NCI-H226 (cell line): ENCODE data around the gene GPHN.

Experiments used
- DNase-seq: peaks from one replicate; pipeline ENCODE4 v3.0.0-alpha.2; 2015

The GPHN gene

DNA sequence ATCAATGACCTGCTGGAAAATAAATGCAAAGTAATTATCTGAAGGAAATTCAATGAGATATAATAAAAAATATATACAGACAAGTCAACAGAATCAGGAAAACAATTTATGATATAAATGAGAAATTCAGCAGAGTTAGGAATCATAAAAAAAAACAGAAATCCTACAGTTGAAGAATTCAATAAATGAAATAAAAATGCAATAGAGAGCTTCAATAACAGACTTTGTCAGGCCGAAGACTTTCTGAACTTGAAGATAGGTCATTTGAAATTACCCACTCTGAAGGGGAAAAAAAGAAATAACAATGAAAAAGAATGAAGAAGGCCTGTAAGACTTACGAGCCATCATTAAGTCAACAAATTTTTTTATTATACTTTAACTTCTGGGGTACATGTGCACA, 665.8 kb downstream of the GPHN start:
- no peak for DNase-seq

DNA sequence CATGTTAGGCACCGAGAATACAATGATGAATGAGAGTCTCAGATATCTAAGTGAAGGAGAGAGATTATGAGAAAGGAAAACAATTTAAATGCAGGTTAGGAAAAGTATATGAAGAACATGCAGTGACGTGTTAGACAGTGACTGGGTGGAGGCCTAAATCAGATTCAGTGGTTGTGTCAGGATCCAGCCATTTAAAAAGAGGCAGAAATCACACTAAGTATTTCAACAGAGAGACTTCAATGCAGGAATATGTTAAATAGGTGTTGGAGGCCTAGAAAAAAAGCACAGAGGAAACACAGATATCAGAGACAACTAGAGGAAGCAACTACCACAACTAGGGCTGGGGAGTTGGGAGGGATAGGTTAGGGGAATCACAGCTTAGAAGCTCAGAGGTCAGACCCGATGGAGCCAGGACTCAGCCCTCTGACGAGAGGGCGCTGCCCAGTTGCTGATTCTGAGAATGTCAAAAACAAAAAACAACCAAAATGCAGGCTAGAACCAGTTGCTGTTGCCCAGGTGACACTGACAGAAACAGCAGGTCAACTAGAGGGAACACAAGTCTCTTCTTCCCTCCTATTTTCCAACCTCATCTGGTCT, 678.3 kb downstream of the GPHN start:
- no peak for DNase-seq

DNA sequence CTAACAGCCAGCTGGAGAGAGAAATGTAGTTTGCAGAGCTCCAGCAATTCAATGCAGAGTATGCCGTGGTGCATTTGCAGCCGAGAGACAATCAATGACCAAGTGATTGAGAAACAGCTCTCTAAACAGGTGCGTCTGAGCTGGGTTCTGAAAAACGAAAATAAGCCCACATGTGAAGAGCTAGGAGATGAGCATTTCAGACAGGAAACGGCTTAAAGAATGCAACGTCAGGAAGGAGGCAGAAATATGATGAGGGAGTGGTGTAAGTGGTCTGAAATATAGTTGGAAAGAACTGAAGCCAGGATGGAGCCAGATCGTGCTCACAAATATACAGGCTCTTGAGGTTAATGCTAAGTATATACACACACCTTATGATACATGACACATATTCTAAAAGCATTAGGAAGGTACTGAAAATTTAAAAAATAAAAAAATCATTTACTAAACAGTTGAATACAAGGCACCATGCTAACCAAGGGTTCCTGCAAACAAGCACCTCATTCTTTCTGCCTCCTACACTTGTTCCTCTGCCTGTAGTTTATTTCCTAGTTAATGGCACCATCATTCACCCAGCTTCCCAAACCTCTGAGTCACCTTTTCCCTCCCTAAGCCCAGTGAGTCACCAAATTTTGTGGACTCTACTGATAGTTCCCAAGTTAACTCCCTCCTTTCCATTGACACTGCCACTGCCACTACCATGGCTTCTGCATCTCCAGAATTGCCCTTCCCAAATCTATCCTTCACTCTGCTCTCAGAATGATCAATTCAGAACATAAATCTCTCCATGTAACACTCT, 679.0 kb downstream of the GPHN start:
- peak; percentile 88 for DNase-seq

DNA sequence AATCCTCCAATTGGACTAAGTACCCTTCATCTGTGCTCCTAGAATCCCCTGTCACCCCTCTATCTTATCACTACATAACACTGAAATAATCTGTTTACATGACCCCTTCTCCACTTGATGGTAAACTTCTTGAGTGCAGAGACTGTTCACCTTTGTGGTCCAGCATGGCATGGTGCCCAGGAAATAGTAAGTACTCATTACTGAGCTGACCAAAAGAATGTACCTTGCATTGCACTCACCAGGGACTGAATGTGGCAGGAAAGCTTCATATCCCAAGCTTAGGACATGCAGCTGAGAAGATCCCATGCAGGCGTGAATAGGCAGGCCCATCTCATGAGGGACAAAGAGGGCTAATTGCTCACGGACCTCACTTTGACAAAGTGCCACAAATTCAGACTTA, 679.9 kb downstream of the GPHN start:
- peak; percentile 93 for DNase-seq

DNA sequence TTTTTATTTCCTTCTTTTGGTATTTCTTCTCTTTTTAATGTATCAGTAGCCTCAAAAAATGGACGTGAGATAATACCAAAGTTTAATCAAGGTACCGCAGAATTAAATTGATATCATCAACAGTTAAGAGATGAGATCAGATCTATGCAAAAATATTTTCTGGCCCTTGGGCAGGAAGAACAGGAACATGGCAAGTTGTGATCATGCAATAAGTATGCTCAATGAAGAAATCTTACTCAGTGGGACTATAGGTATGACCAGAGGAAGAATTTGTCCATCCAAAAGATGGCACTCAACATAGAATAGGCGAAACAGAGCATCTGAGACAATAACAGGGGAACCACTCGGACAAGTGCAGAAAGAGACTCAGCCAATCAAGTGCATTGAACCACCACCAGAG, 680.4 kb downstream of the GPHN start:
- DNase-seq: no peak

DNA sequence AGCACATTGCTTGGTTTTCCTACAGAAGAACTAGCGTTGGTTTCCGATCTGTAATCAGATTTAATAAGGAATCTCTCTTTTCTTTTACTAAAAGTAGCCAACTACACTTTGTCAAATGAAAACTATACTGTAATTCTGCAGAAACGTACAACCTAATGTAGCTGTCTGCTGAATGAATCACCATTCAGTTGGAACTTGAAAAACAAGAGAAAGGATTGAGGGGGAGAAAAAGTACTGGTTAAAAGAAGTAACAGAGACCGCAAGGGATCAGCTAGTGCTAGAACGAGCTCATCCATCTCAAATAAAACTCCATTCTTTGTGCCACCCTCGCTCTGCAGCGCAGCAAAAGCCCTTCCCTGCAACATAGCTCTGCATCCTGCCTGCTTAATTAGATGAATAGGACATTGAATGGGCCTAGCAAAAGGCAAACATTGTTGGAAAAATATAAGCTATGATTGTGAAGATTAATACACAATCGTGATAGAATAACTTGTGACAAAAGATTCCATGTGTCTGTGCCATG, 683.9 kb downstream of the GPHN start:
- DNase-seq: no peak

DNA sequence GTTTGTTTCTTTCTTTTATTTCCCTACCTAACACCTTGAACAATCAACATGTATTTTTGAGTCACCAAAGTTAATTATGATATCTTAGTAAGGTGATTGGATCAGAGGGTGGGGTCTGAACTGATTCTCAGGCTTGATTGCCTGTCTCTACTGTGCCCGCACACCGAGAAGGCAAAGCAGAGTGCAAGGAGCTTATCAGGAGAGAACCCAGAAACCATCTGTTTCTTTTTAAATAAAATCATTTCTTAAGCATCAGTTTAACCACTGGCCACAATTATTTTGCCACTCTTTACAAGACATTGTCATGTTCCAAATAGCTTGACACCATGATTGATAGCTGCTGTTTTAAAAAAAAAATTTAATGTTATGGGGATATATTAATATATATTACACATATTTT, 684.4 kb downstream of the GPHN start:
- no peak for DNase-seq

DNA sequence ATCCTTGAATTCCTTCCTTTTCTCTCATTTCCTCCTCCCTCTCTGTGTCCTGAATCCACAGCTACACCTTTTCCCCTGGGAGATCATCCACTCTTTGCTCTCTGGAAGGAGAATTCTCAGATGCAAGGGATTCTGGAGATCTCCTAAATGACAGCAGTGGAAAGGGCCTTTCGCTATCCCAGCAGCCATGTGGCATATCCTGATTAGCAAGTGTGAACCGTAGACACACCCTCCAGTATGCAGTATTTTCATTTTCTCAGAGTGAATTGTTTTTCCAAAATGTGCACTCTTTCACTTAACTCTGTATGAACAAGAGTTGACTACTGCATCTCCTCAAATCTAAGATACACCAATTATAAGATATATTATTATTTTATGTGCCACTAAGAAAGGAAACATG, 687.3 kb downstream of the GPHN start:
- no peak for DNase-seq

DNA sequence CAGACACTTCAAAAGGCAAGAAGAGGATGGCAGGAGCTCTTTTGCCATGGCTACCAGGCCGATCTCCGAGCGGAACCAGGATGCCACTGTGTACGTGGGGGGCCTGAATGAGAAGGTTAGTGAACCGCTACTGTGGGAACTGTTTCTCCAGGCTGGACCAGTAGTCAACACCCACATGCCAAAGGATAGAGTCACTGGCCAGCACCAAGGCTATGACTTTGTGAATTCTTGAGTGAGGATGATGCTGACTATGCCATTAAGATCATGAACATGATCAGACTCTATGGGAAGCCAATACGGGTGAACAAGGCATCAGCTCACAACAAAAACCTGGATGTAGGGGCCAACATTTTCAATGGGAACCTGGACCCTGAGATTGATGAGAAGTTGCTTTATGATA, 691.1 kb downstream of the GPHN start:
- no peak for DNase-seq

DNA sequence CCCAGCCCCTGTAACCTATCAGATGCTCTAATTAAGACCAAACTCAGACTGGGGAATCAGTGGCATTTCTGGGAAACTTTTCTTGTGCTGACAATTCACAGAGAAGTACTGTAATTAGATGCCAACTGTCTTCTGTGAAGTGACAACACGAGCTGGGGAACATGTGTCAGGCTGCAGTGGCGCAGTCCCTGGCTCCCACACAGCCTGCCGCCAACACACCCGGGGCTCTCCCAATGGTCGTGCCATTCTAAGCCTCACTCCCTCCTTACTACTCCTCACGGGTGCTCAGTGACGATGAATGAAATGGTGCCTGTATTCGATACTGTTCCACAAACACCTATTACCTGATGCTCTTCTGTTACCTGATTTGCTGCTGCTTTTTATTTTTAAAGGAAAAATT, 699.9 kb downstream of the GPHN start:
- DNase-seq: no peak

DNA sequence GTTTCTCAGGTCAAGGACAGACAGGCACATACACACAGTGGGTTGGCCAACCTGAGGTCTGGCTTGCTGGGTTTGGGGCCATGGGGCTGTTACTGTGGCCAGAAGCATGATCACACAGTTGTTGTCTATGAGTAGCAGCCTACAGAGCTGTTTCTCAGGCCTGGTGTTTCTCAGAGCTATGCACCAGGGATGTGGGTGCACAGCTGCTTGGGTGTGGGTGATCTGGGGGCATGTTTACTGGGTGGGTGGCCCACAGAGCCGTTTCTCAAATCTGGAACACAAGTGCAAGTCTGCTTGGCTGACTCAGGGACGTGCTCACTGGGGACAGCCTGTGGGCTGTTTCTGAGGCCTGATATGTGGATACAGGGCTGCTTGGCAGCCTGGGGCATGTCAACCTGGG, 710.2 kb downstream of the GPHN start:
- no peak for DNase-seq

DNA sequence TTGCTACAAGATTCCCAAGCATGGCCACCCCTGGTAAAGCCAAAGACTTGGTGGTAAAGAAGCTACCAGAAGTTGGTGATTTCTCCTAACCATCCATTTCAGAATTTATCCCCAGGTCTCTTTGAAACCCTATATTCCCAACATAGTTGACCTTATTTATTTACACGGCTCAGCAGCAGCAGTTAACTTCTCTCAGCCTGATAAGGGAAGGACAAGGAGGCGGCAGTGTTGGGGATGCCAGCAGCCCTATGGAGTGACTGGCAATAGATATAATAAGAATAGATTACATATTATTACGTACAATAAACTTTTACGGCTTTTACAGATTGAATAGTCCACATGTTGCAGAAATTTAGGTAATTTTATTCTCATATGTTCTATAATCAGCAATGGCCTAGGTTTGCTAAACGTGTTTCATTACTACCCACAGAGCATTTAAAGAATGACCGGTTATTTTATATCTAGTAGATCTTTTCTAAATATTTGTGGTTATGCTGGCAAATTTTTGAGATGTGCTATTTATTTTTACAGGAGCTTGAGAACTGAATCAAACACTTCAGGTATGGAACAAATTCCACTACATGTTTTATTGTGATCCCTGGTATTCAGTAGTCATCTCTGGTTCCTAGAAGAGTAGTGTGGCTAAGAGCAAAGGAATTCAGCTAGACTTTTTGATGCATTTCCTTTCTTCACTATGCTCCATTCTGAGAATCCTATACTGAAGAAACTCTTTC, 713.5 kb downstream of the GPHN start:
- DNase-seq: peak; percentile 82

DNA sequence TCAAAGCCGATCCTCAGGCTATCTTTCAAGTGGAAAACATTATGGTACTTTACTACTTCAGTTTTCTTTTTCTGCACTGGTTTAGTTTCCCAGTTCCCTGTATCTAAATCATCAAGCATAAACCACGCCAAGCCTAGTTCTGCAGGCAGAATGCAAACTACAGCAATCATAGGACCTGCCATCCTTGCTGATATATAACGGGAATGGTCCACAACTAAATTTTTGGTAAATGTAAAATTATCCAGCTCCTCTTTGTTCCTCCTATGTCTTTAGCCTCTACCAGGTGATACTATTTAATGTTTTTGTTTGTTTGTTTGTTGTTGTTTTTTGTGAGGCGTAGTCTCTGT, 714.0 kb downstream of the GPHN start:
- DNase-seq: no peak

DNA sequence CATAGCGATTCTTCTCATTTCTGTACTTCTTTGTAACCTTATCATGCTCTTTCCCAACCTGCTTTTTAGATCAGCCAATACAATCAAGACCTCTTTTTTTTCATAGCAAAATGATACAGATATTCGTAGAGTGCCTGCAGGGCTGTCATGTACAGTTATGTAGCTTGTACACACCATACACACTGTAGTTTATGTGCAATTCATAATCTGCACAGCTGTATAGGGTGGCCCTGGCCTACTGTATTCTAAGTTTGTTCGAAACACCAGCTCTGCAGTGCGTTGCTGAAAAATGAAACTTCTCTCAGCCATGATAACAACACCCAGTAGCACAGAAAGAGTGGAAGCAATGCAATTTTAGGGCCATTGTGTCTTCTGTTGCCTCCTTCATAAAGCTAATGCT, 717.6 kb downstream of the GPHN start:
- no peak for DNase-seq

DNA sequence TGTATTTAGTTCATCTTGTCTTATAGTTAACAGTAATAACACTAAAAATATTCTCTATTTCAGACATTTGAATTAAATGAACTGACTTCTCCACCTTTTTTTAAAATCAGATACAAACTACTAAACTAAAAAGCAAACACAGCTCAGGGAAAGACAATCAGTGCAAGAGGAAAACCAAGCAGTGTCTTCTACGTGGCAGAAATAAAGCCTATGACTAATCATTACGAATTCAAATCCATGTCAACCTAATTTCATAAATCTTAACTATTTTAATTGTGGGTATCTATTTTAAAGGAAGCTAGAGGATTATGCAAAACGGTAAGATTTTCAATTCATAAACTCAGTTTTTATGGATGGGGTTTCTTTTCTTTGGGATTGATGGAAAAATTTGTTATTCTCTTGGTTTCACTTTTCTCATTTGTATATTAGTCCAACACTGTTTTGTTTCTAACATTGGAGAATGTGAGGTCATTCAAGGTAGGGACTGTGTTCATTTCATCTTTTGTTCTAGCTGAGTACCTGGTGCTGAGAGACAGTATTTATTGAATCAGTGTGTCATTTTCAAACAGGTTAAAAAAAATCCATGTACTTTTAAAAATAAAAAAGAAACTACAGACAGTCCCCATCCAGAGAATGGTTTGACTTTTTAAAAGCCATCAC, 720.5 kb downstream of the GPHN start:
- no peak for DNase-seq
